Vagina (tissue), 2 donors: ENCODE results near the gene PLSCR1. TPM values are rescaled to one million over a fixed set of nuclear protein-coding genes. Genes with fewer than 3 reads are reported as not detected.

Experiments
- DNase-seq, 2 donors: peaks; one replicate each; pipeline ENCODE4 v3.0.0-alpha.2; 2017; ENCODE audit errors: extremely low spot score in 2 of 2
- H3K27ac ChIP-seq: fragments of 200-600 bp; sonication (generic); one replicate; pipeline ENCODE4 v1.5.1; 2019
- H3K27me3 ChIP-seq: fragments of 200-600 bp; sonication (generic); one replicate; pipeline ENCODE4 v1.5.1; 2019
- H3K36me3 ChIP-seq, 2 donors: fragments of 200-600 bp; sonication (generic); one replicate each; pipeline ENCODE4 v1.5.1; 2017 to 2019
- H3K4me1 ChIP-seq: fragments of 200-600 bp; sonication (generic); one replicate; pipeline ENCODE4 v1.5.1; 2019
- H3K4me3 ChIP-seq, 2 donors: fragments of 200-600 bp; sonication (generic); 1 replicate in 1 of 2; 2 replicates in 1 of 2; pipeline ENCODE4 v1.5.1; 2016 to 2019
- H3K9me3 ChIP-seq: fragments of 200-600 bp; sonication (generic); one replicate; pipeline ENCODE4 v1.5.1; 2019
- CTCF ChIP-seq, 3 experiments: fragments of 450-650 bp in 2 of 3; fragments of 200-600 bp in 1 of 3; sonication (generic) in 1 of 3; IDR thresholded peaks; one replicate each; pipeline ENCODE4 v1.5.1; 2017 to 2019; ENCODE audit warnings: antibody characterized with exemption in 3 of 3, mild to moderate bottlenecking in 2 of 3, moderate library complexity in 2 of 3
- POLR2A ChIP-seq, 2 donors: fragments of 450-650 bp; IDR thresholded peaks; one replicate each; pipeline ENCODE4 v1.6.1; 2017; ENCODE audit warnings: antibody characterized with exemption in 2 of 2, mild to moderate bottlenecking in 2 of 2, moderate library complexity in 2 of 2
- POLR2AphosphoS5 ChIP-seq, 2 donors: sonication (generic); formaldehyde crosslinking; IDR thresholded peaks; one replicate each; pipeline ENCODE4 v1.9.0; 2017; ENCODE audit warnings: antibody characterized with exemption in 2 of 2, mild to moderate bottlenecking in 2 of 2, low read depth in 1 of 2; ENCODE audit not compliant: insufficient read depth in 1 of 2
- intact Hi-C: fragments of 100-400 bp; cut with DNase I; formaldehyde crosslinking; loops from one replicate; pipeline ENCODE4 v1.15.1; 2023
- total RNA-seq: library from RNA; depleted of rRNA; stranded (reverse); fragments of >200 nt; gene quantifications from one replicate; pipeline ENCODE4 v1.2.3, GENCODE V29; 2016

PLSCR1 gene
- total RNA-seq, 1 donor from 2014 or later: 78.1 TPM

GRCh38 chr3:146542978-146543377 lies 1.4 kb downstream of the PLSCR1 start:
- intact Hi-C loops: loop anchor here (10.0 kb wide), 2 partner anchors 68 to 408 kb away; no protein-coding TSS in a partner anchor
- H3K36me3 ChIP-seq: no peaks in the 10 kb centered on the region
- DNase-seq: no peak
- peaks cover 17% of the 10 kb centered on the region for H3K4me1 ChIP-seq
- H3K9me3 ChIP-seq: no peaks in the 10 kb centered on the region
- H3K27ac ChIP-seq: peak overlapping the region; percentile 97
- H3K4me3 ChIP-seq: peak overlapping the region; percentile 68 to 95
- TF ChIP-seq POLR2A (IDR thresholded peaks at IDR 0.05) (no peak), POLR2AphosphoS5 (IDR thresholded peaks at IDR 0.05; ENCODE audit: insufficient read depth in 1 of 2, low read depth in 1 of 2) (no peak), CTCF (IDR thresholded peaks at IDR 0.05) (no peak)
- H3K27me3 ChIP-seq: no peaks in the 10 kb centered on the region

GRCh38 chr3:146542179-146542578 lies 2.2 kb downstream of the PLSCR1 start:
- intact Hi-C loops: loop anchor here (10.0 kb wide), 2 partner anchors 67 to 407 kb away; no protein-coding TSS in a partner anchor
- peaks cover 21% of the 10 kb centered on the region for H3K4me1 ChIP-seq

GRCh38 chr3:146540978-146541377 lies 3.4 kb downstream of the PLSCR1 start:
- no peaks in the 10 kb centered on the region for H3K9me3 ChIP-seq
- no peaks in the 10 kb centered on the region for H3K27me3 ChIP-seq
- H3K27ac ChIP-seq: no peak overlapping the region
- DNase-seq: no peak
- peak overlapping the region in 1 of 2 donors; percentile 68 for H3K4me3 ChIP-seq
- H3K4me1 ChIP-seq: peaks cover 29% of the 10 kb centered on the region
- TF ChIP-seq POLR2A (IDR thresholded peaks at IDR 0.05) (no peak), POLR2AphosphoS5 (IDR thresholded peaks at IDR 0.05; ENCODE audit: insufficient read depth in 1 of 2, low read depth in 1 of 2) (no peak), CTCF (IDR thresholded peaks at IDR 0.05) (no peak)
- no peaks in the 10 kb centered on the region for H3K36me3 ChIP-seq
- intact Hi-C loops: loop anchor here (10.0 kb wide), 2 partner anchors 66 to 406 kb away; no protein-coding TSS in a partner anchor

More at GRCh38 chr3:146542179-146542578, 2.2 kb downstream of the PLSCR1 start:
- DNase-seq: no peak
- no peak for TF ChIP-seq CTCF (IDR thresholded peaks at IDR 0.05)
- Histone ChIP-seq H3K27ac (peak overlapping the region; percentile 97), H3K9me3 (no peaks in the 10 kb centered on the region), H3K27me3 (no peaks in the 10 kb centered on the region), H3K4me3 (peak overlapping the region; percentile 68 to 95), H3K36me3 (no peaks in the 10 kb centered on the region)

GRCh38 chr3:146540236-146540635 lies 4.2 kb downstream of the PLSCR1 start:
- no peak for DNase-seq
- H3K36me3 ChIP-seq: no peaks in the 10 kb centered on the region
- TF ChIP-seq CTCF (IDR thresholded peaks at IDR 0.05): no peak
- TF ChIP-seq POLR2A (IDR thresholded peaks at IDR 0.05): no peak
- no peak for TF ChIP-seq POLR2AphosphoS5 (IDR thresholded peaks at IDR 0.05; ENCODE audit: insufficient read depth in 1 of 2, low read depth in 1 of 2)
- no peaks in the 10 kb centered on the region for H3K27me3 ChIP-seq
- H3K27ac ChIP-seq: no peak overlapping the region
- peaks cover 29% of the 10 kb centered on the region for H3K4me1 ChIP-seq
- no peak overlapping the region for H3K4me3 ChIP-seq
- intact Hi-C loops: loop anchor here (10.0 kb wide), 2 partner anchors 65 to 405 kb away; no protein-coding TSS in a partner anchor
- no peaks in the 10 kb centered on the region for H3K9me3 ChIP-seq

- no peak overlapping the region for H3K4me3 ChIP-seq
- H3K27ac ChIP-seq: no peak overlapping the region
- H3K27me3 ChIP-seq: no peaks in the 10 kb centered on the region
- DNase-seq: no peak
- no peaks in the 10 kb centered on the region for H3K9me3 ChIP-seq
- peaks cover 29% of the 10 kb centered on the region for H3K4me1 ChIP-seq
- TF ChIP-seq POLR2AphosphoS5 (IDR thresholded peaks at IDR 0.05; ENCODE audit: insufficient read depth in 1 of 2, low read depth in 1 of 2): no peak
- no peak for TF ChIP-seq CTCF (IDR thresholded peaks at IDR 0.05)
- TF ChIP-seq POLR2A (IDR thresholded peaks at IDR 0.05): no peak
- intact Hi-C loops: no loop called here
- no peaks in the 10 kb centered on the region for H3K36me3 ChIP-seq
Measured at GRCh38 chr3:146539315-146539714, 5.1 kb downstream of the PLSCR1 start.
